ENCODE data around the gene ENDOV.
"Not testable (repeated sequence)": the region's sequence is repeated elsewhere in the genome, so short reads cannot be mapped to it uniquely, and the experiment has no call there.

The ENDOV gene

DNA sequence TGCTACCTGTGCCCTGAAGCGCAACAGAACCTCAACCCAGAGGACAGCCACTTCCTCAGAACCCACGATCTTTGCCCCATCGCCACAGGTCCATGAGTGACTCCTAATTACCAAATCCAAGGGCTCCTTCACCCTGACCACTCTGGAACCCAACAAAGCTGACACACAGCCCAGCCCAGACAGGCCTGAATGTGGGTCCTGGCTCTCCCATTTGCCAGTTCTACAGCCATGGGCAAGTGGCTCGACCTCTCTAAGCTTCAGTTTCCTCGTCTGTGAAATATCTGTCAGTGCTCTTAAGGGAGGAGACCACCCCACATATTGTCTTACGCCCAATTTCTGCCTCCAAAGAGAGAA lies 18.0 kb upstream of the ENDOV start:
- Histone ChIP-seq H4K20me1 (ENCODE audit: insufficient read depth) (no peaks in the 10 kb centered on the region), H3K4me1 (ENCODE audit: low read depth, poor library complexity, severe bottlenecking) (no peaks in the 10 kb centered on the region), H3K4me3 (IDR thresholded peaks at IDR 0.05; ENCODE audit: insufficient read depth, low read depth, low read length) (no peak overlapping the region), H3K36me3 (ENCODE audit: insufficient read depth) (no peaks in the 10 kb centered on the region), H3K27ac (no peak overlapping the region), H3K79me2 (ENCODE audit: insufficient read depth, low read depth) (no peaks in the 10 kb centered on the region), H2AFZ (ENCODE audit: low read depth) (no peak overlapping the region), H3K9ac (no peak overlapping the region), H3K27me3 (ENCODE audit: insufficient read depth, low read depth) (no peaks in the 10 kb centered on the region), H3K4me2 (no peak overlapping the region)
- TF ChIP-seq CTCF (conservative IDR thresholded peaks at IDR 0.05; ENCODE audit: low read depth, low read length) = no peak

- H3K36me3 ChIP-seq (ENCODE audit: insufficient read depth) = no peaks in the 10 kb centered on the region
- no peak for TF ChIP-seq CTCF (conservative IDR thresholded peaks at IDR 0.05; ENCODE audit: low read depth, low read length)
- no peak overlapping the region for H3K4me3 ChIP-seq (IDR thresholded peaks at IDR 0.05; ENCODE audit: insufficient read depth, low read depth, low read length)
- no peaks in the 10 kb centered on the region for H4K20me1 ChIP-seq (ENCODE audit: insufficient read depth)
- no peak overlapping the region for H3K9ac ChIP-seq
- no peak overlapping the region for H2AFZ ChIP-seq (ENCODE audit: low read depth)
- no peaks in the 10 kb centered on the region for H3K4me1 ChIP-seq (ENCODE audit: low read depth, poor library complexity, severe bottlenecking)
- H3K27ac ChIP-seq = no peak overlapping the region
- no peaks in the 10 kb centered on the region for H3K27me3 ChIP-seq (ENCODE audit: insufficient read depth, low read depth)
- H3K79me2 ChIP-seq (ENCODE audit: insufficient read depth, low read depth) = no peaks in the 10 kb centered on the region
- H3K4me2 ChIP-seq = no peak overlapping the region
Observed at GRCh38 chr17:80397686-80398085, 17.3 kb upstream of the ENDOV start.

- not testable (repeated sequence) for H3K4me1 ChIP-seq (ENCODE audit: low read depth, poor library complexity, severe bottlenecking); H3K27me3 ChIP-seq (ENCODE audit: insufficient read depth, low read depth)
Observed at GRCh38 chr17:80401086-80401485, 13.9 kb upstream of the ENDOV start.

GRCh38 chr17:80402102-80402501 lies 12.9 kb upstream of the ENDOV start:
- not testable (repeated sequence) for H2AFZ ChIP-seq (ENCODE audit: low read depth); H3K4me3 ChIP-seq (IDR thresholded peaks at IDR 0.05; ENCODE audit: insufficient read depth, low read depth, low read length); H4K20me1 ChIP-seq (ENCODE audit: insufficient read depth); H3K27ac ChIP-seq; H3K9ac ChIP-seq; H3K4me2 ChIP-seq; H3K27me3 ChIP-seq (ENCODE audit: insufficient read depth, low read depth); H3K4me1 ChIP-seq (ENCODE audit: low read depth, poor library complexity, severe bottlenecking); H3K36me3 ChIP-seq (ENCODE audit: insufficient read depth); H3K79me2 ChIP-seq (ENCODE audit: insufficient read depth, low read depth)

More at GRCh38 chr17:80401086-80401485, 13.9 kb upstream of the ENDOV start:
- not testable (repeated sequence) for H3K4me2 ChIP-seq; H3K27ac ChIP-seq; H4K20me1 ChIP-seq (ENCODE audit: insufficient read depth); H3K9ac ChIP-seq; H3K4me3 ChIP-seq (IDR thresholded peaks at IDR 0.05; ENCODE audit: insufficient read depth, low read depth, low read length); H3K36me3 ChIP-seq (ENCODE audit: insufficient read depth); H3K79me2 ChIP-seq (ENCODE audit: insufficient read depth, low read depth); H2AFZ ChIP-seq (ENCODE audit: low read depth)

DNA sequence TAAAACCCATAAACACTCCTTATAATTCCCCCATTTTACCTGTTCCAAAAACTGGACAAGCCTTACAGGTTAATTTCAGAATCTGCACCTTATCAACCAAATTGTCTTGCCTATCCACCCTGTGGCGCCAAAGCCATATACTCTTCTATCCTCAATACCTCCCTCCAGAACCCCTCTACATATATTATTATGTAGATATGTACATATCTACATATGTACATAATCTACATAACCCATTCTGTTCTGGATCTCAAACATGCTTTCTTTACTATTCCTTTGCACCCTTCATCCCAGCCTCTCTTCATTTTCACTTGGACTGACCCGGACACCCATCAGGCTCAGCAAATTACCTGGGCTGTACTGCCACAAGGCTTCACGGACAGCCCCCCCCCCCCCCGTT lies 12.0 kb upstream of the ENDOV start:
- no peak for TF ChIP-seq CTCF (conservative IDR thresholded peaks at IDR 0.05; ENCODE audit: low read depth, low read length)
- H3K4me2 ChIP-seq = no peak overlapping the region
- H3K27ac ChIP-seq = no peak overlapping the region
- H3K4me1 ChIP-seq (ENCODE audit: low read depth, poor library complexity, severe bottlenecking) = no peaks in the 10 kb centered on the region
- H3K9ac ChIP-seq = no peak overlapping the region
- H3K79me2 ChIP-seq (ENCODE audit: insufficient read depth, low read depth) = no peaks in the 10 kb centered on the region
- H3K27me3 ChIP-seq (ENCODE audit: insufficient read depth, low read depth) = peaks cover 1% of the 10 kb centered on the region; the same call in 1 of the 2 replicates
- H3K4me3 ChIP-seq (IDR thresholded peaks at IDR 0.05; ENCODE audit: insufficient read depth, low read depth, low read length) = no peak overlapping the region
- H3K36me3 ChIP-seq (ENCODE audit: insufficient read depth) = no peaks in the 10 kb centered on the region
- H2AFZ ChIP-seq (ENCODE audit: low read depth) = no peak overlapping the region
- H4K20me1 ChIP-seq (ENCODE audit: insufficient read depth) = no peaks in the 10 kb centered on the region
